Smooth muscle cell of the coronary artery (primary cell): Measurements from ENCODE around the gene NHSL1. TPM values are rescaled to one million over a fixed set of nuclear protein-coding genes. Genes with fewer than 3 reads are reported as not detected.

Experiments used
- total RNA-seq: library from RNA; depleted of rRNA; stranded (reverse); fragments of >200 nt; gene quantifications from 2 replicates; pipeline ENCODE4 v1.2.3, GENCODE V29; 2014; ENCODE audit warnings: low replicate concordance

Gene NHSL1, protein sequence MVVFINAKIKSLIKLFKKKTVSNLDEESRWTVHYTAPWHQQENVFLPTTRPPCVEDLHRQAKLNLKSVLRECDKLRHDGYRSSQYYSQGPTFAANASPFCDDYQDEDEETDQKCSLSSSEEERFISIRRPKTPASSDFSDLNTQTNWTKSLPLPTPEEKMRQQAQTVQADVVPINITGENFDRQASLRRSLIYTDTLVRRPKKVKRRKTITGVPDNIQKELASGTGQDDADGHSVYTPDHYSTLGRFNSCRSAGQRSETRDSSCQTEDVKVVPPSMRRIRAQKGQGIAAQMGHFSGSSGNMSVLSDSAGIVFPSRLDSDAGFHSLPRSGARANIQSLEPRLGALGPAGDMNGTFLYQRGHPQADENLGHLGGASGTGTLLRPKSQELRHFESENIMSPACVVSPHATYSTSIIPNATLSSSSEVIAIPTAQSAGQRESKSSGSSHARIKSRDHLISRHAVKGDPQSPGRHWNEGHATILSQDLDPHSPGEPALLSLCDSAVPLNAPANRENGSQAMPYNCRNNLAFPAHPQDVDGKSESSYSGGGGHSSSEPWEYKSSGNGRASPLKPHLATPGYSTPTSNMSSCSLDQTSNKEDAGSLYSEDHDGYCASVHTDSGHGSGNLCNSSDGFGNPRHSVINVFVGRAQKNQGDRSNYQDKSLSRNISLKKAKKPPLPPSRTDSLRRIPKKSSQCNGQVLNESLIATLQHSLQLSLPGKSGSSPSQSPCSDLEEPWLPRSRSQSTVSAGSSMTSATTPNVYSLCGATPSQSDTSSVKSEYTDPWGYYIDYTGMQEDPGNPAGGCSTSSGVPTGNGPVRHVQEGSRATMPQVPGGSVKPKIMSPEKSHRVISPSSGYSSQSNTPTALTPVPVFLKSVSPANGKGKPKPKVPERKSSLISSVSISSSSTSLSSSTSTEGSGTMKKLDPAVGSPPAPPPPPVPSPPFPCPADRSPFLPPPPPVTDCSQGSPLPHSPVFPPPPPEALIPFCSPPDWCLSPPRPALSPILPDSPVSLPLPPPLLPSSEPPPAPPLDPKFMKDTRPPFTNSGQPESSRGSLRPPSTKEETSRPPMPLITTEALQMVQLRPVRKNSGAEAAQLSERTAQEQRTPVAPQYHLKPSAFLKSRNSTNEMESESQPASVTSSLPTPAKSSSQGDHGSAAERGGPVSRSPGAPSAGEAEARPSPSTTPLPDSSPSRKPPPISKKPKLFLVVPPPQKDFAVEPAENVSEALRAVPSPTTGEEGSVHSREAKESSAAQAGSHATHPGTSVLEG (N-terminal part only)
- total RNA-seq: 3.5 and 5.9 TPM in 2 replicates

DNA sequence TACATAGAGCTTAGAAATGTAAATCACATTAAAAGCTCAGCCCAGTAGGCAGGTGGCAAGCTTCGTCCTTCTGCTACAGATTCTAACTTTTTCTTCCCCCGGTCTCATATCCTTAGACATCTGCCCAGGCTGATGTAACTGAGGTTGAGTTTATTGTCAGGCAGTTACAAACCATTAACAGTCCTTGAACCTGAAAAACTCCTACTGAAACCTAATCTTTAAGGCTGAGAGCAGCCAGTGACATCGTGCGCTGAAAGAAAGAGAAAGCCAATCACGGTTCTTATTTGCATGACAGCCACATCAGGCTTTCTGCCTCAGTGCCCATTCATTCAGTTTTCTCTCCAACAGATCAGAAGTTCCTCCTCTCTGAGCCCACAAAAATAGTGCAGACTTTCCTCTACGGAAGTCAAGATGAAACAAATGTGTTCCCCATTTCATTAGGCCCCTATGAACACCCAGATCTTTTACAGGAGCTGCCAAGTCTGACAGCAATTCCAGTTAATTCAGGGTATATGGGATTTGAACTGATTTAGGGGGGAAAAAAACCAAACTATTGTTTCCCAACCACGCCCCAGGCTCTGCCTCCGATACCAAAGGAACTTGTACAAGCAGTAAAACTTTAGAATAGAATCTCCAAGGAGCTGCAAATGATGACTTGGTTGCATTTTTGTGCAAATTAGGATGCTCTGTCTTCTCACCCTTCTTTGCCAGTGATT, at the start of gene NHSL1:
TSS of gene NHSL1 (minus strand) at position 192 of the 716 bp plus-strand sequence. CDS start 204 bp downstream, outside the sequence.

DNA sequence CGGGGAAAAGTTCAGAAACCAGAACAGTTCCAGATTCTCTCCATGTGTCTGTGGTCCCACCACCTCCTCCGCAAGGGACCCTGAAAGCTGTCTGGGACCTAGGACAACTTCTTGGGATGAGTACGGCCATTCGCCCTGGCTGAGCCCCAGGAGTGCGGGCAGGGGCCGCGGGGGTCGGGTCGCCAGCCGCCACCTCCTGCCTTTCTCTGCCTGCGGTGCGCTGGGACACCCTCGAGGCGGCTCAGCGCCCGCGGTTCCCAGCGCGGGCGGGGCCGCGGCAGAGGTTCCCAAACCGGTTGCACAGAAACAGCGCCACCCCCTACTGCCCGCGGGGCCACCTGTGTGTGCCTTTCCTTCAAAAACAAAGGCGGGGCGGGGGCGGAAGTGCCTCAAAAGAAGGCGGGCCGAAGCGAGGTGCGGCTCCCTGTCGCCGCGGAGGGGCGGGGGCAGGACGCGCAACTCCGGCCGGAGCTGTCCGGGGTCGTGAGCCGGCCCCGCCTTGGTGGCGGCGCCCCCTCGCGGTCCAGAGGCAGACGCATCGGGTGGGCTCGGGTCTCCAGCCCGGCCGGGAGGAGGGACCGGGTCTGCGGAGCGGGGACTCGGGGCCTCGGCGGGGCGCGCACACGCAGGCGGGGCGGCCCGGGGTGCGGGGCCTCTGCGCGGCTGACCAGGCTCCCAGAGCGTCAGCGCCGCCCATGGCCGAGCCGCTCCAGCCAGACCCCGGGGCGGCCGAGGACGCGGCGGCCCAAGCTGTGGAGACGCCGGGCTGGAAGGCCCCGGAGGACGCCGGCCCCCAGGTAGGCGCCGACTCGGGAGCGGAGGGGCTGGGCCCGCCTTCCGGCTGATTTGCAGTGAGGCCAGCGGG, 95.3 kb downstream of the NHSL1 start, which contains the start of gene HEBP2:
TSS of gene HEBP2 (plus strand) at position 423 of the 865 bp plus-strand sequence. CDS start at position 696, 273 bp downstream.

DNA sequence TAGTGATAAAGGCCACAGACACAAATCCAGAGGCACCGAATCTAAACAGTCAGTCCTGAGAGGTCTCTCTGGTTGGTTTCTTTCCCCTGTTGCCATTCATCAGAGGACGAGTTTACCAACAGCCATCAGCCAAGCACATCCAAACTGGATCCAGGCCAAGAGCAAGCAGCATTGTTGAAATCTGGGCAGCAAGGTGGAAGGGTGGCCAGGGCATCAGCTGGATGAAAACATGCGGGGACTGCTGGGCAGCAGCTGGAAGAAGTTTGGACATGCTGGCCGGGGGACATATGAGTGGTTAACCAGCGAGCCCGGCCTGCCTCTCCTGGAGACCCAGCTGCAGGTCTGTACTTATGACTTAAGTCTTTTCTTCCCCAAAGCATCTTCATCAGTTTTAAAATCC, 121.5 kb downstream of the NHSL1 start, which contains the start of gene SMIM28:
TSS of gene SMIM28 (plus strand) at position 62 of the 400 bp plus-strand sequence. CDS start at position 230, 168 bp downstream.

Other genes with a start within 250 kb of the NHSL1 start
- gene SMIM28, start 121.6 kb downstream of the NHSL1 start, total RNA-seq: not detected in 2 replicates
- 6.7 and 29.5 TPM in 2 replicates for gene HEBP2, start 95.3 kb downstream of the NHSL1 start, total RNA-seq